Ovary (tissue), 9 donors: Measurements from ENCODE around the gene CAPZA2. TPM values are rescaled to one million over a fixed set of nuclear protein-coding genes. Genes with fewer than 3 reads are reported as not detected.
"Not testable (repeated sequence)": the region's sequence is repeated elsewhere in the genome, so short reads cannot be mapped to it uniquely, and the experiment has no call there.

ENCODE experiments used
- DNase-seq, 5 donors: peaks; one replicate each; pipeline ENCODE4 v3.0.0-alpha.2; 2019 to 2020
- H3K27ac ChIP-seq, 2 donors: fragments of 200-600 bp; one replicate each; pipeline versions ENCODE4 v1.5.1 to v1.8.0; 2019 to 2022
- H3K27me3 ChIP-seq: fragments of 200-600 bp; one replicate; pipeline ENCODE4 v1.8.0; 2022
- H3K36me3 ChIP-seq: fragments of 200-600 bp; sonication (generic); one replicate; pipeline ENCODE4 v1.5.1; 2019
- H3K4me1 ChIP-seq: one replicate; pipeline ENCODE4 v1.8.1; 2013; ENCODE audit warnings: mild to moderate bottlenecking, moderate library complexity; ENCODE audit not compliant: insufficient read depth
- H3K4me3 ChIP-seq: fragments of 200-600 bp; sonication (generic); one replicate; pipeline ENCODE4 v1.5.1; 2017
- H3K9me3 ChIP-seq, 2 donors: fragments of 200-600 bp in 1 of 2; sonication (generic) in 1 of 2; one replicate each; pipeline versions ENCODE4 v1.5.1 to v1.8.1; 2013 to 2019; ENCODE audit warnings: mild to moderate bottlenecking in 1 of 2, moderate library complexity in 1 of 2
- EP300 ChIP-seq: sonication (generic); formaldehyde crosslinking; IDR thresholded peaks from one replicate; pipeline ENCODE4 v1.6.1; 2017; ENCODE audit warnings: antibody characterized with exemption
- POLR2A ChIP-seq: fragments of 450-650 bp; IDR thresholded peaks from one replicate; pipeline ENCODE4 v1.6.1; 2017; ENCODE audit warnings: antibody characterized with exemption, mild to moderate bottlenecking, moderate library complexity
- WGBS, 3 donors: extraction: QIAGEN DNeasy Blood & Tissue Kit in 1 of 3; methylation state at CpG; one replicate each; pipeline versions ENCODE4 v1.1.5 to v1.1.7; 2013 to 2017; 5-methylcytosine and 5-hydroxymethylcytosine counted together
- intact Hi-C, 4 donors: fragments of 100-400 bp; cut with DNase I; formaldehyde crosslinking; loops; one replicate each; pipeline versions ENCODE4 v1.11.0 to v1.15.1; 2022 to 2023
- polyA plus RNA-seq, 2 donors: library from polyadenylated mRNA; stranded (reverse); fragments of 200-250 nt in 1 of 2; fragments of 350-450 nt in 1 of 2; fragmentation: Illumina TruSeq in 1 of 2; extraction: RNeasy Lipid Tissue Mini Kit (QIAGEN cat#74804) in 1 of 2; gene quantifications; one replicate each; pipeline ENCODE4 v1.2.3, GENCODE V29; 2013 to 2014
- small RNA-seq: library from RNA; depleted of rRNA; stranded (forward); fragments of <200 nt; gene quantifications from one replicate; pipeline ENCODE3, GENCODE V24; 2016
- total RNA-seq, 7 donors: library from RNA; depleted of rRNA in 2 of 7; stranded (reverse); fragments of >200 nt in 2 of 7; fragmentation: NEBNext Ultra II Directional in 3 of 7; extraction: Animal tissue kit (Norgen Biotek cat#: 25700) in 3 of 7; gene quantifications; one replicate each; pipeline versions ENCODE4 v1.1.0 to v1.2.4, GENCODE V29; 2016 to 2023
- TF ChIP-seq, protein P1 (sequence below), 3 donors: fragments of 450-650 bp in 2 of 3; fragments of 200-600 bp in 1 of 3; IDR thresholded peaks; one replicate each; pipeline versions ENCODE4 v1.5.1 to v1.8.0; 2016 to 2022; ENCODE audit warnings: antibody characterized with exemption in 3 of 3, mild to moderate bottlenecking in 1 of 3
- donor health status: DM: no; HTN: no; CAD: no; lungs with moderate emphysema.
- donor health status: DM: no; HTN: no; CAD: no.
- donor health status: Bipolar disorder and iron deficiency.
- donor health status: DM: yes; HTN: yes; CAD: no.
- donor health status: DM: no; HTN: no; CAD: no.
- donor health status: DM: yes; HTN: yes; CAD: no.

Gene CAPZA2
- total and polyA plus RNA-seq, 9 donors, result 55.1 to 184 (median 129) TPM

GRCh38 chr7:116970238-116970910 lies 108.0 kb downstream of the CAPZA2 start:
- no peaks in the 10 kb centered on the region for H3K36me3 ChIP-seq
- no peak overlapping the region for H3K27ac ChIP-seq
- intact Hi-C loops, result no loop called here
- no peaks in the 10 kb centered on the region for H3K4me1 ChIP-seq
- TF ChIP-seq EP300 (no peak), POLR2A (no peak)
- TF ChIP-seq, protein P1, sequence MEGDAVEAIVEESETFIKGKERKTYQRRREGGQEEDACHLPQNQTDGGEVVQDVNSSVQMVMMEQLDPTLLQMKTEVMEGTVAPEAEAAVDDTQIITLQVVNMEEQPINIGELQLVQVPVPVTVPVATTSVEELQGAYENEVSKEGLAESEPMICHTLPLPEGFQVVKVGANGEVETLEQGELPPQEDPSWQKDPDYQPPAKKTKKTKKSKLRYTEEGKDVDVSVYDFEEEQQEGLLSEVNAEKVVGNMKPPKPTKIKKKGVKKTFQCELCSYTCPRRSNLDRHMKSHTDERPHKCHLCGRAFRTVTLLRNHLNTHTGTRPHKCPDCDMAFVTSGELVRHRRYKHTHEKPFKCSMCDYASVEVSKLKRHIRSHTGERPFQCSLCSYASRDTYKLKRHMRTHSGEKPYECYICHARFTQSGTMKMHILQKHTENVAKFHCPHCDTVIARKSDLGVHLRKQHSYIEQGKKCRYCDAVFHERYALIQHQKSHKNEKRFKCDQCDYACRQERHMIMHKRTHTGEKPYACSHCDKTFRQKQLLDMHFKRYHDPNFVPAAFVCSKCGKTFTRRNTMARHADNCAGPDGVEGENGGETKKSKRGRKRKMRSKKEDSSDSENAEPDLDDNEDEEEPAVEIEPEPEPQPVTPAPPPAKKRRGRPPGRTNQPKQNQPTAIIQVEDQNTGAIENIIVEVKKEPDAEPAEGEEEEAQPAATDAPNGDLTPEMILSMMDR (IDR thresholded peaks at IDR 0.05), result no peak
- WGBS, 3 donors, result 88 to 93% (median 92%) methylated on average over 3 of the region's 3 CpGs
- no peaks in the 10 kb centered on the region for H3K9me3 ChIP-seq
- H3K4me3 ChIP-seq, result no peak overlapping the region
- DNase-seq, result no peak
- H3K27me3 ChIP-seq, result no peaks in the 10 kb centered on the region

- H3K4me3 ChIP-seq, H3K36me3 ChIP-seq, H3K9me3 ChIP-seq, DNase-seq, intact Hi-C loops, H3K27me3 ChIP-seq, H3K27ac ChIP-seq, H3K4me1 ChIP-seq: not testable (repeated sequence)
Observed at GRCh38 chr7:116971153-116971552, 108.8 kb downstream of the CAPZA2 start.

Small RNA genes lying within 50 kb of the gene (small RNA-seq; reads per million reads assigned to genes)
- gene RF00019 (not detected), gene RF02179 (not detected), gene RF02180 (not detected), gene RF02188 (not detected), gene RNA5SP239 (not detected)

Other genes starting within 250 kb of the CAPZA2 start
- 10 to 100 TPM in 1 of 7 donors, 1 to 10 TPM in 6; 2.8 to 33.9 (median 5.8) TPM for gene MET, start 190.4 kb upstream of the CAPZA2 start, total RNA-seq
- gene MET, start 190.4 kb upstream of the CAPZA2 start, polyA plus RNA-seq, result 1 to 10 TPM; 1.3 to 5.9 TPM
- gene ST7, start 90.9 kb downstream of the CAPZA2 start, total RNA-seq, result 10 to 100 TPM; 16.4 to 28.5 (median 18.8) TPM
- 10 to 100 TPM; 14.1 to 37.7 TPM for gene ST7, start 90.9 kb downstream of the CAPZA2 start, polyA plus RNA-seq